HepG2 (cell line): Measurements from ENCODE around the gene ZFPL1. TPM values are rescaled to one million over a fixed set of nuclear protein-coding genes. Genes with fewer than 3 reads are reported as not detected.

Experiments
- ATAC-seq: fragments of 200-7000 bp; cut with Tn5 transposase; 3 replicates; pipeline ENCODE4 v1.9.1; 2020; ENCODE audit warnings: mild to moderate bottlenecking, moderate library complexity
- BruUV-seq: library from RNA; stranded (reverse); fragments of 400-500 nt; replicated peaks from 2 replicates; lab custom pipeline; 2021; lab: Mats Ljungman, UMichigan
- CTCF ChIA-PET: fragments of 300-600 bp; formaldehyde crosslinking; extraction: SDS; loops from one replicate; lab custom pipeline; 2021; ENCODE audit warnings: low total read pairs, inconsistent platforms, low intra/inter-chr PET ratio; lab: Yijun Ruan, JAX
- POLR2A ChIA-PET: fragments of 350-600 bp; sonication (Branson Sonifier 250); formaldehyde crosslinking; loops from one replicate; lab custom pipeline; 2020; ENCODE audit warnings: antibody characterized with exemption, inconsistent platforms; lab: Yijun Ruan, JAX
- DNase-seq: peaks from one replicate; pipeline ENCODE4 v3.0.0-alpha.2; 2015; ENCODE audit warnings: low spot score
- FAIRE-seq: peaks from 3 replicates; lab custom pipeline; 2011; peaks lifted over from hg19 to GRCh38; lab: Jason Lieb, UNC
- H2AFZ ChIP-seq: one replicate; pipeline ENCODE4 v1.6.1; 2011; ENCODE audit warnings: low read length, inconsistent platforms
- H3K27ac ChIP-seq: fragments of 300-600 bp; 3 replicates; pipeline ENCODE4 v1.8.0; 2011; ENCODE audit warnings: mixed run types, mild to moderate bottlenecking, mixed read lengths, low read length, inconsistent platforms; ENCODE audit not compliant: insufficient read depth; ENCODE audit errors: extremely low read length
- H3K27me3 ChIP-seq, 2 experiments: fragments of 200-600 bp in 1 of 2; 2 replicates in 1 of 2; 3 replicates in 1 of 2; pipeline versions ENCODE4 v1.6.0 to v1.8.0; 2011; ENCODE audit warnings: low read length in 2 of 2, mild to moderate bottlenecking in 2 of 2, moderate library complexity in 2 of 2, inconsistent platforms in 1 of 2; ENCODE audit not compliant: insufficient read depth in 2 of 2, control insufficient read depth in 1 of 2
- H3K36me3 ChIP-seq, 2 experiments: fragments of 200-600 bp in 1 of 2; replicated peaks in 1 of 2; 2 replicates in 1 of 2; 3 replicates in 1 of 2; pipeline versions ENCODE4 v1.5.1 to v1.8.0; 2011; ENCODE audit warnings: low read length in 2 of 2, inconsistent platforms in 1 of 2; ENCODE audit not compliant: insufficient read depth in 2 of 2, control insufficient read depth in 1 of 2
- H3K4me1 ChIP-seq: 2 replicates; pipeline ENCODE4 v1.5.1; 2012; ENCODE audit warnings: low read length, inconsistent platforms; ENCODE audit not compliant: insufficient read depth
- H3K4me2 ChIP-seq: 2 replicates; pipeline ENCODE4 v1.6.0; 2011; ENCODE audit warnings: low read depth, low read length, inconsistent platforms
- H3K4me3 ChIP-seq, 3 experiments: fragments of 200-600 bp in 1 of 3; sonication (generic), shearing (Covaris generic) in 1 of 3; replicated peaks in 1 of 3; 2 replicates each; pipeline ENCODE4 v1.5.1; 2011 to 2016; ENCODE audit warnings: low read length in 3 of 3, inconsistent platforms in 2 of 3, low read depth in 2 of 3, mild to moderate bottlenecking in 2 of 3, control low read depth in 1 of 3, mixed read lengths in 1 of 3; ENCODE audit not compliant: insufficient read depth in 1 of 3
- H3K79me2 ChIP-seq: one replicate; pipeline ENCODE4 v1.6.1; 2011; ENCODE audit warnings: low read length, inconsistent platforms; ENCODE audit not compliant: insufficient read depth
- H3K9ac ChIP-seq: 2 replicates; pipeline ENCODE4 v1.6.0; 2011; ENCODE audit warnings: mild to moderate bottlenecking, low read depth, low read length, inconsistent platforms; ENCODE audit not compliant: insufficient read depth
- H3K9me3 ChIP-seq: 2 replicates; pipeline ENCODE4 v1.5.1; 2012; ENCODE audit warnings: mild to moderate bottlenecking, low read length
- H4K20me1 ChIP-seq: 2 replicates; pipeline ENCODE4 v1.6.0; 2011; ENCODE audit warnings: inconsistent platforms, mild to moderate bottlenecking, low read length, moderate library complexity; ENCODE audit not compliant: insufficient read depth
- E2F5 ChIP-seq: sonication (generic); formaldehyde crosslinking; conservative IDR thresholded peaks from 2 replicates; pipeline ENCODE4 v1.4.0; 2020; ENCODE audit warnings: missing genetic modification reagents
- FOSL1 ChIP-seq: sonication (generic); formaldehyde crosslinking; IDR thresholded peaks from 2 replicates; pipeline ENCODE4 v1.9.0; 2021; ENCODE audit warnings: missing genetic modification reagents, borderline replicate concordance
- GATA4 ChIP-seq: sonication (generic); IDR thresholded peaks from 2 replicates; pipeline ENCODE4 v1.6.1; 2016; ENCODE audit warnings: antibody characterized with exemption, low read depth, borderline replicate concordance
- RBFOX2 ChIP-seq: fragments of 200-400 bp; formaldehyde crosslinking; IDR thresholded peaks from 2 replicates; pipeline ENCODE4 v1.6.1; 2017; ENCODE audit warnings: low read depth, mild to moderate bottlenecking, low read length
- ZFP36L1 ChIP-seq: sonication (generic); formaldehyde crosslinking; IDR thresholded peaks from 2 replicates; pipeline ENCODE4 v1.8.0; 2022; ENCODE audit warnings: mild to moderate bottlenecking, missing genetic modification reagents, moderate library complexity
- ZFP91 ChIP-seq: sonication (generic); formaldehyde crosslinking; IDR thresholded peaks from 2 replicates; pipeline ENCODE4 v1.9.0; 2022; ENCODE audit warnings: missing genetic modification reagents, mild to moderate bottlenecking, borderline replicate concordance
- ZNF124 ChIP-seq: sonication (generic); formaldehyde crosslinking; IDR thresholded peaks from 2 replicates; pipeline ENCODE4 v1.4.0; 2020; ENCODE audit warnings: missing genetic modification reagents
- ZSCAN12 ChIP-seq: sonication (generic); formaldehyde crosslinking; IDR thresholded peaks from 2 replicates; pipeline ENCODE4 v1.9.0; 2021; ENCODE audit warnings: mild to moderate bottlenecking, missing genetic modification reagents
- WGBS: methylation state at CpG from one replicate; pipeline ENCODE4 v1.1.6; 2017; ENCODE audit warnings: low lambda C conversion rate; 5-methylcytosine and 5-hydroxymethylcytosine counted together
- in situ Hi-C: cut with HindIII; loops from 2 replicates; pipeline ENCODE4 v1.10.0; 2017; ENCODE audit warnings: low pct_unique_long_range_greater_than_20kb; ENCODE audit not compliant: extremely low pct_ligation_motif_present
- intact Hi-C: fragments of 100-400 bp; cut with micrococcal nuclease; formaldehyde crosslinking; loops from one replicate; pipeline ENCODE4 v1.10.0; 2022; ENCODE audit not compliant: unreplicated experiment
- polyA plus RNA-seq, 8 experiments: library from polyadenylated mRNA; depleted of rRNA in 3 of 8; stranded (reverse) in 7 of 8; unstranded in 1 of 8; fragments of >200 nt; fragmentation: Illumina TruSeq in 4 of 8; extraction: Trizol in 4 of 8; gene quantifications; 2 replicates each; pipeline versions ENCODE4 v1.2.1 to v1.2.3, GENCODE V29; 2011 to 2016; ENCODE audit warnings: low read depth in 4 of 8, missing spikeins in 1 of 8, mixed read lengths in 1 of 8; ENCODE audit not compliant: insufficient read depth in 1 of 8
- total RNA-seq, 5 experiments: library from RNA; depleted of rRNA; stranded (reverse); fragments of >200 nt; fragmentation: Illumina TruSeq; extraction: Trizol; gene quantifications; 2 replicates each; pipeline ENCODE4 v1.2.3, GENCODE V29; 2016; ENCODE audit warnings: low read depth in 1 of 5
- TF ChIP-seq, protein P1 (sequence below): sonication (generic); formaldehyde crosslinking; IDR thresholded peaks from 2 replicates; pipeline ENCODE4 v1.5.0; 2020; ENCODE audit warnings: mild to moderate bottlenecking, missing genetic modification reagents

The ZFPL1 gene
- total and polyA plus RNA-seq, 2 of the 13 experiments (the other 11 are each of a cell fraction or from before 2014, with no cell fraction given): 32.2 to 56.0 TPM

- POLR2A ChIA-PET: no interaction called here
- H3K9ac ChIP-seq: no peak overlapping the region
- no peaks in the 10 kb centered on the region for H3K9me3 ChIP-seq
- DNase-seq: no peak
- H3K4me2 ChIP-seq: no peak overlapping the region
- no TSS peak for BruUV-seq
- no peak overlapping the region for H3K4me3 ChIP-seq
- H3K36me3 ChIP-seq: peaks cover 13 to 18% of the 10 kb centered on the region in 2 experiments; a peak in 3 of 5 replicates
- intact Hi-C loops (no loop called here), in situ Hi-C loops (no loop called here)
- CTCF ChIA-PET: no interaction called here
- peaks cover 24% of the 10 kb centered on the region for H3K79me2 ChIP-seq
- no peak overlapping the region for H3K27ac ChIP-seq
- no peak for ATAC-seq
- H4K20me1 ChIP-seq: no peaks in the 10 kb centered on the region
- H2AFZ ChIP-seq: no peak overlapping the region
- no peak for TF ChIP-seq ZNF124 (CRISPR knock-in tag)
- no peak for TF ChIP-seq FOSL1
- TF ChIP-seq ZSCAN12 (CRISPR knock-in tag): no peak
- TF ChIP-seq ZFP36L1: no peak
- 95% methylated on average over 11 of the region's 11 CpGs for WGBS
- H3K4me1 ChIP-seq: peaks cover 26% of the 10 kb centered on the region
- FAIRE-seq: no peak
- no peaks in the 10 kb centered on the region; a peak in 1 of 5 replicates for H3K27me3 ChIP-seq
Measured at GRCh38 chr11:65087216-65087615, 3.2 kb downstream of the ZFPL1 start.

DNA sequence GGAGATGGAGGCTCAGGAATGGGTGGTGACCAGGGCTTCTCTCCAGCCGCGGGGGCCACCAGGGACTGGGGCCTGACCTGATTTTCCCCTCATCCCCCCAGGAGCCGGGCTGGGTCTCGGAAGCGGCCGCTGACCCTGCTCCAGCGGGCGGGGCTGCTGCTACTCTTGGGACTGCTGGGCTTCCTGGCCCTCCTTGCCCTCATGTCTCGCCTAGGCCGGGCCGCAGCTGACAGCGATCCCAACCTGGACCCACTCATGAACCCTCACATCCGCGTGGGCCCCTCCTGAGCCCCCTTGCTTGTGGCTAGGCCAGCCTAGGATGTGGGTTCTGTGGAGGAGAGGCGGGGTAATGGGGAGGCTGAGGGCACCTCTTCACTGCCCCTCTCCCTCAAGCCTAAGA lies 3.8 kb downstream of the ZFPL1 start:
- in situ Hi-C loops (no loop called here), intact Hi-C loops (no loop called here)
- H4K20me1 ChIP-seq: no peaks in the 10 kb centered on the region
- H2AFZ ChIP-seq: no peak overlapping the region
- BruUV-seq: no TSS peak
- no peaks in the 10 kb centered on the region for H3K9me3 ChIP-seq
- ATAC-seq (no peak), DNase-seq (no peak), FAIRE-seq (no peak)
- no peak overlapping the region for H3K4me2 ChIP-seq
- H3K27ac ChIP-seq: no peak overlapping the region
- CTCF ChIA-PET: no interaction called here
- H3K9ac ChIP-seq: no peak overlapping the region
- peaks cover 20% of the 10 kb centered on the region for H3K79me2 ChIP-seq
- WGBS: 100% methylated on average over 1 of the region's 15 CpGs
- H3K36me3 ChIP-seq: peaks cover 13 to 18% of the 10 kb centered on the region in 2 experiments; a peak in 3 of 5 replicates
- H3K4me3 ChIP-seq: no peak overlapping the region
- H3K27me3 ChIP-seq: no peaks in the 10 kb centered on the region; a peak in 1 of 5 replicates
- POLR2A ChIA-PET: no interaction called here
- peaks cover 26% of the 10 kb centered on the region for H3K4me1 ChIP-seq
- TF ChIP-seq ZFP91 (CRISPR knock-in tag) (no peak), E2F5 (CRISPR knock-in tag) (no peak), GATA4 (no peak), RBFOX2 (0 out of 2 replicates have a peak, but pooled peaks have one; percentile 27)
- TF ChIP-seq, protein P1, sequence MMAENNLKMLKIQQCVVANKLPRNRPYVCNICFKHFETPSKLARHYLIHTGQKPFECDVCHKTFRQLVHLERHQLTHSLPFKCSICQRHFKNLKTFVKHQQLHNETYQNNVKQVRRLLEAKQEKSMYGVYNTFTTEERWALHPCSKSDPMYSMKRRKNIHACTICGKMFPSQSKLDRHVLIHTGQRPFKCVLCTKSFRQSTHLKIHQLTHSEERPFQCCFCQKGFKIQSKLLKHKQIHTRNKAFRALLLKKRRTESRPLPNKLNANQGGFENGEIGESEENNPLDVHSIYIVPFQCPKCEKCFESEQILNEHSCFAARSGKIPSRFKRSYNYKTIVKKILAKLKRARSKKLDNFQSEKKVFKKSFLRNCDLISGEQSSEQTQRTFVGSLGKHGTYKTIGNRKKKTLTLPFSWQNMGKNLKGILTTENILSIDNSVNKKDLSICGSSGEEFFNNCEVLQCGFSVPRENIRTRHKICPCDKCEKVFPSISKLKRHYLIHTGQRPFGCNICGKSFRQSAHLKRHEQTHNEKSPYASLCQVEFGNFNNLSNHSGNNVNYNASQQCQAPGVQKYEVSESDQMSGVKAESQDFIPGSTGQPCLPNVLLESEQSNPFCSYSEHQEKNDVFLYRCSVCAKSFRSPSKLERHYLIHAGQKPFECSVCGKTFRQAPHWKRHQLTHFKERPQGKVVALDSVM (CRISPR knock-in tag): no peak
